Psoas muscle (tissue), 8 donors: Measurements from ENCODE around the gene CERS4. TPM values are rescaled to one million over a fixed set of nuclear protein-coding genes. Genes with fewer than 3 reads are reported as not detected.
"Not testable (repeated sequence)": the region's sequence is repeated elsewhere in the genome, so short reads cannot be mapped to it uniquely, and the experiment has no call there.

Experiments
- ATAC-seq, 4 donors: fragments of 200-7000 bp; cut with Tn5 transposase; one replicate each; pipeline ENCODE4 v1.9.1; 2020; ENCODE audit warnings: moderate library complexity in 3 of 4, mild to moderate bottlenecking in 2 of 4
- DNase-seq, 2 donors: peaks; one replicate each; pipeline ENCODE4 v3.0.0-alpha.2; 2020
- H3K27ac ChIP-seq: fragments of 200-600 bp; one replicate; pipeline ENCODE4 v1.8.0; 2022
- H3K27me3 ChIP-seq, 3 donors: fragments of 200-600 bp in 1 of 3; one replicate each; pipeline versions ENCODE4 v1.6.1 to v1.8.0; 2013 to 2022; ENCODE audit warnings: low read length in 2 of 3, mild to moderate bottlenecking in 2 of 3, moderate library complexity in 1 of 3; ENCODE audit not compliant: insufficient read depth in 3 of 3
- H3K36me3 ChIP-seq, 2 donors: fragments of 200-600 bp in 1 of 2; one replicate each; pipeline versions ENCODE4 v1.6.1 to v1.8.0; 2013 to 2022; ENCODE audit warnings: low read depth in 1 of 2, mild to moderate bottlenecking in 1 of 2, moderate library complexity in 1 of 2; ENCODE audit not compliant: insufficient read depth in 1 of 2
- H3K4me1 ChIP-seq: fragments of 200-600 bp; one replicate; pipeline ENCODE4 v1.8.0; 2022
- H3K4me3 ChIP-seq: fragments of 200-600 bp; one replicate; pipeline ENCODE4 v1.8.0; 2022; ENCODE audit warnings: mild to moderate bottlenecking
- H3K9me3 ChIP-seq: fragments of 200-600 bp; one replicate; pipeline ENCODE4 v1.8.0; 2022
- WGBS, 3 donors: extraction: QIAGEN DNeasy Blood & Tissue Kit; methylation state at CpG; one replicate each; pipeline versions ENCODE4 v1.1.6 to v1.1.7; 2013; 5-methylcytosine and 5-hydroxymethylcytosine counted together
- intact Hi-C, 2 donors: fragments of 100-400 bp; cut with DNase I; formaldehyde crosslinking; loops; one replicate each; pipeline versions ENCODE4 v1.11.0 to v1.14.2; 2022
- polyA plus RNA-seq, 3 donors: library from polyadenylated mRNA; stranded (reverse); fragments of 200-250 nt; gene quantifications; one replicate each; pipeline ENCODE4 v1.2.3, GENCODE V29; 2013
- total RNA-seq, 4 donors: library from RNA; stranded (reverse); fragmentation: NEBNext Ultra II Directional in 2 of 4; extraction: Animal tissue kit (Norgen Biotek cat#: 25700) in 2 of 4; gene quantifications; one replicate each; pipeline versions ENCODE4 v1.2.1 to v1.2.4, GENCODE V29; 2021 to 2023
- TF ChIP-seq, protein P1 (sequence below): fragments of 200-600 bp; IDR thresholded peaks from one replicate; pipeline ENCODE4 v1.8.0; 2022; ENCODE audit warnings: antibody characterized with exemption
- donor health status: healthy with polysubstance abuse.
- donor health status: DM: no; HTN: no; CAD: no; lungs with moderate emphysema.
- donor health status: Bipolar disorder and iron deficiency.
- donor health status: healthy.
- donor health status: DM: yes; HTN: yes; CAD: no.
- donor health status: DM: no; HTN: no; CAD: no.
- donor health status: DM: no; HTN: no; CAD: no.
- donor health status: DM: yes; HTN: yes; CAD: no.

CERS4 gene
- total and polyA plus RNA-seq, 7 donors, result 1.1 to 4.8 (median 2.8) TPM

DNA sequence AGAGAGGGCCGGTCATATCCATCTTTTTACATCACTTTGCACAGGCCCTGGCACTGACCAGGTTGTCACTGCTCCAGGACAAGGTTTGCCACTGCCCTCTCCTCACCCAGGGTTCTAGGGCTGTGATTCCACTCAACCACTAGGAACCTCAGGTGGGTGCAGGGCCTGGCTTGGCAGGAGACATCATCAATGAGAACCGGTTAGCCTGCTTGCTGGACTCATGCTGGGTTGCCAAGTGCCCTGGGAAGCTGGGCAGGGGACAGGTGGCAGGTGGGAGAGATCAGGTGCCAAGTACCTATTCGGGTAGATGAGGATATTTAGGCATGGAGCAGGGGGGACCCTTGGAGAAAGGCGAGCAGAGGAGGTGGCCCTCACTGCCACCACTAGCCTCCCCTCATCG, 4.2 kb upstream of the CERS4 start:
- TF ChIP-seq, protein P1, sequence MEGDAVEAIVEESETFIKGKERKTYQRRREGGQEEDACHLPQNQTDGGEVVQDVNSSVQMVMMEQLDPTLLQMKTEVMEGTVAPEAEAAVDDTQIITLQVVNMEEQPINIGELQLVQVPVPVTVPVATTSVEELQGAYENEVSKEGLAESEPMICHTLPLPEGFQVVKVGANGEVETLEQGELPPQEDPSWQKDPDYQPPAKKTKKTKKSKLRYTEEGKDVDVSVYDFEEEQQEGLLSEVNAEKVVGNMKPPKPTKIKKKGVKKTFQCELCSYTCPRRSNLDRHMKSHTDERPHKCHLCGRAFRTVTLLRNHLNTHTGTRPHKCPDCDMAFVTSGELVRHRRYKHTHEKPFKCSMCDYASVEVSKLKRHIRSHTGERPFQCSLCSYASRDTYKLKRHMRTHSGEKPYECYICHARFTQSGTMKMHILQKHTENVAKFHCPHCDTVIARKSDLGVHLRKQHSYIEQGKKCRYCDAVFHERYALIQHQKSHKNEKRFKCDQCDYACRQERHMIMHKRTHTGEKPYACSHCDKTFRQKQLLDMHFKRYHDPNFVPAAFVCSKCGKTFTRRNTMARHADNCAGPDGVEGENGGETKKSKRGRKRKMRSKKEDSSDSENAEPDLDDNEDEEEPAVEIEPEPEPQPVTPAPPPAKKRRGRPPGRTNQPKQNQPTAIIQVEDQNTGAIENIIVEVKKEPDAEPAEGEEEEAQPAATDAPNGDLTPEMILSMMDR, result no peak
- Histone ChIP-seq H3K4me3 (no peak overlapping the region), H3K36me3 (no peaks in the 10 kb centered on the region), H3K27me3 (peaks cover 0 to 17% (median under 1%) of the 10 kb centered on the region in 3 donors), H3K9me3 (no peaks in the 10 kb centered on the region), H3K27ac (no peak overlapping the region), H3K4me1 (no peaks in the 10 kb centered on the region)
- intact Hi-C loops, result no loop called here
- WGBS, 3 donors, result 55 to 60% (median 58%) methylated on average over 4 to 5 of the region's 5 CpGs
- DNase-seq (no peak), ATAC-seq (no peak)

DNA sequence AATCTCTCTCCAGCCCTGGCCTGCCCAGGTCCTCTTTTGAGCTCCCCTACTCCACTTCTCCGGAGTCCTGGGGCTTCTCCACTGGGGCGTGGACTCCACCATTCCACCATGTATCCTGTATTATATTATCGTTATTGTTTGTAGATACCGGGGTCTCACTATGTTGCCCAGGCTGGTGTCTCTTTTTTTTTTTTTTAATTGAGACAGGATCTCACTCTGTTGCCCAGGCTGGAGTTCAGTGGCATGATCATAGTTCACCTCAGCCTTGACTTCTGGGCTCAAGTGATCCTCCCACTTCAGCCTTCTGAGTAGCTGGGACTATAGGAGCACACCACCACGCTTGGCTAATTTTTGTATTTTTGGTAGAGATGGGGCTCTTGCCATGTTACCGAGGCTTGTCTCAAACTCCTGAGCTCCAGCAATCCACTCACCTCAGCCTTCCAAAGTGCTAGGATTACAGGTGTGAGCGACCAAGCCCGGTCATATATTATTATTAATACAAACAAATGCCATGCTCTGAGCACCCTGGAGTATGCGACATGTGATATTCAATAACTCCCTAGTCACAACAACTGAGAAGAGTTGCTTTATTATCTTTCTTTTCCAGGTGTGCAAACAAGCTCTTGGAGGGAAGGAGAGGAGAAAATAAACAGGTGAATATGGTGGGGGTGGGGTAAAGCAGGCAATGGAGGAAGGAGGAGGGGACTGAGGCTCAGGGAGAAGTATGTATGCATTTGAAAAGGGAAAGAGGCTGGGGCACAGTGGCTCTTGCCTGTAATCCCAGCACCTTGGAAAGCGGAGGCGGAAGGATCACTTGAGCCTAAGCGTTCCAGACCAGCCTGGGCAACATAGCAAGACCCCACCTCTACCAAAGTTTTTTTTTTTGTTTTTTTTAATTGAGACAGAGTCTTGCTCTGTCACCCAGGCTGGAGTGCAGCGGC, 2.8 kb upstream of the CERS4 start:
- Histone ChIP-seq H3K4me3 (no peak overlapping the region), H3K9me3 (no peaks in the 10 kb centered on the region), H3K27ac (no peak overlapping the region), H3K36me3 (no peaks in the 10 kb centered on the region), H3K27me3 (peaks cover 0 to 17% (median 6%) of the 10 kb centered on the region in 3 donors), H3K4me1 (no peaks in the 10 kb centered on the region)
- intact Hi-C loops, result no loop called here
- 88 to 94% (median 91%) methylated on average over 13 of the region's 13 CpGs for WGBS, 3 donors
- DNase-seq (no peak), ATAC-seq (no peak)
- TF ChIP-seq, protein P1, result no peak

DNA sequence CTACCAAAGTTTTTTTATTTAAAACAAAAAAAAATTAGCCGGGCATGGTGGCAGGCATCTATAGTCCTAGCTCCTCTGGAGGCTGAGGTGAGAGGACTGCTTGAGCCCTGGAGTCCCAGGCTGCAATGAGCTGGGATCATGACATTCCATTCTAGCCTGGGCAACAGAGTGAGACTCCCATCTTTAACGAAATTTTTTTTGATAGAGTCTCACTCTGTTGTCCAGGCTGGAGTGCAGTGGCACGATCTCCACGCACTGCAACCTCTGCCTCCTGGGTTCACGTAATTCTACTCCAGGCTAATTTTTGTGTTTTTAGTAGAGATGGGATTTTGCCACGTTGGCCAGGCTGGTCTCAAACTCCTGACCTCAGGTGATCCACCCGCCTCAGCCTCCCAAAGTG, 1.8 kb upstream of the CERS4 start:
- DNase-seq, H3K9me3 ChIP-seq, intact Hi-C loops, H3K27ac ChIP-seq, H3K4me3 ChIP-seq, ATAC-seq, H3K36me3 ChIP-seq, H3K4me1 ChIP-seq: not testable (repeated sequence)
- WGBS, 3 donors, result 84 to 90% (median 88%) methylated on average over 7 of the region's 7 CpGs
- peaks cover 0 to 17% (median 6%) of the 10 kb centered on the region in 3 donors for H3K27me3 ChIP-seq

DNA sequence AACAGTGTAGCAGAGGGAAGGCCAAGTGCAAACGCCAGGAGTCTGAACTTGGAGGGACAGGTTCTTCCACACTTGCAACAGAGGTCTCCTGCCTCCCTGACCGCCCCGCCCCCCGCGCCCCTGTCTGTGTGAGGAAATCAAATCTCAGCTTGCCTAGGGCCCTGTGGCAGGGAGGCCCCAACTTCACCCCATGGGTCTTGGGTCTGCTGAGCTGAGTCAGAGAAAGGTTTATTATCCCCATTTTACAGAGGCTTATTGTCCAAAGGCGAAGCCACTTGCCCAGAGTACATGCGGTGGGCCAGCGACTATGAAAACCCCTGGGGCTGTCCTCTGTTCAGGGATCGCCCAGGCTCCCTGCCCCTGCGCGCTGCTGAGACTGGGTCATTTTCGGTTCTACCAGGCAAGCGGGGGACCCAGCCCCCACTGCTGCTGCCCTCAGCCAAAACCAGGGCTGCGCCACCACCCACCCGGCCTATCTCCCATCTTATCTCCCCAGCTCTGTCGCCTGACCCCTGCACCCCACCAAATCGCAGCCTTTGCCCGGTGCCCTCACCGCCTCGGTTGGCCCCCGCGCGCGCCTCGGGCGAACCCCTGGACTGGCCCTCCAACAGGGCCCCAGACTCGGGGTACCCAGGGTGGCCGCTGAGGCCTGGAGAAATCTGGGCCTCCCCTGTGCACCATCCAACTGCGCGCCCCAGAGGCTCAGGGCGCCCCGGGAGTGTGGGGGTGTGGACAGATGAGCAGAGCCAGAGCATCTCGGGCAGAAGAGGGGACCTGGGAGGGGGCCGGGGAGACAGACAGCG, 850 bp upstream of the CERS4 start:
- DNase-seq (peak; percentile 42 to 51), ATAC-seq (peak in 1 of 4 donors; percentile 21)
- no peak overlapping the region for H3K27ac ChIP-seq
- intact Hi-C loops, result no loop called here
- no peaks in the 10 kb centered on the region for H3K9me3 ChIP-seq
- no peaks in the 10 kb centered on the region for H3K36me3 ChIP-seq
- TF ChIP-seq, protein P1, result no peak
- H3K4me1 ChIP-seq, result no peaks in the 10 kb centered on the region
- H3K4me3 ChIP-seq, result peak overlapping the region; percentile 73
- peaks cover 0 to 17% (median 6%) of the 10 kb centered on the region in 3 donors for H3K27me3 ChIP-seq
- whole genome bisulfite sequencing, 3 donors, result 39 to 57% (median 40%) methylated on average over 34 to 35 of the region's 35 CpGs
